Right atrium auricular region (tissue), 2 donors: ENCODE data around the gene EHHADH. TPM values are rescaled to one million over a fixed set of nuclear protein-coding genes. Genes with fewer than 3 reads are reported as not detected.

ENCODE experiments used
- DNase-seq: peaks from one replicate; pipeline ENCODE4 v3.0.0-alpha.2; 2019; ENCODE audit warnings: low spot score
- H3K27ac ChIP-seq, 2 donors: fragments of 200-600 bp; sonication (generic); 1 replicate in 1 of 2; 2 replicates in 1 of 2; pipeline ENCODE4 v1.5.1; 2016 to 2019
- H3K27me3 ChIP-seq, 2 donors: fragments of 200-600 bp; sonication (generic); one replicate each; pipeline versions ENCODE4 v1.5.1 to v1.6.0; 2017 to 2019
- H3K36me3 ChIP-seq: fragments of 200-600 bp; sonication (generic); one replicate; pipeline ENCODE4 v1.5.1; 2016
- H3K4me1 ChIP-seq, 2 donors: fragments of 200-600 bp; sonication (generic); one replicate each; pipeline versions ENCODE4 v1.5.1 to v1.6.0; 2017 to 2019
- H3K4me3 ChIP-seq, 2 donors: fragments of 200-600 bp; sonication (generic); 1 replicate in 1 of 2; 2 replicates in 1 of 2; pipeline ENCODE4 v1.5.1; 2017 to 2019; ENCODE audit warnings: mild to moderate bottlenecking in 1 of 2, moderate library complexity in 1 of 2
- H3K9me3 ChIP-seq, 2 donors: fragments of 200-600 bp; sonication (generic); one replicate each; pipeline ENCODE4 v1.5.1; 2019
- total RNA-seq, 2 donors: library from RNA; depleted of rRNA; stranded (reverse); fragments of >200 nt; gene quantifications; one replicate each; pipeline ENCODE4 v1.1.0, GENCODE V29; 2016
- TF ChIP-seq, protein P1 (sequence below), 2 donors: fragments of 200-600 bp; sonication (generic); IDR thresholded peaks; one replicate each; pipeline ENCODE4 v1.5.1; 2019; ENCODE audit warnings: antibody characterized with exemption in 2 of 2

Gene EHHADH
- total RNA-seq, 2 donors from 2014 or later: 3.6 to 24.3 TPM

DNA sequence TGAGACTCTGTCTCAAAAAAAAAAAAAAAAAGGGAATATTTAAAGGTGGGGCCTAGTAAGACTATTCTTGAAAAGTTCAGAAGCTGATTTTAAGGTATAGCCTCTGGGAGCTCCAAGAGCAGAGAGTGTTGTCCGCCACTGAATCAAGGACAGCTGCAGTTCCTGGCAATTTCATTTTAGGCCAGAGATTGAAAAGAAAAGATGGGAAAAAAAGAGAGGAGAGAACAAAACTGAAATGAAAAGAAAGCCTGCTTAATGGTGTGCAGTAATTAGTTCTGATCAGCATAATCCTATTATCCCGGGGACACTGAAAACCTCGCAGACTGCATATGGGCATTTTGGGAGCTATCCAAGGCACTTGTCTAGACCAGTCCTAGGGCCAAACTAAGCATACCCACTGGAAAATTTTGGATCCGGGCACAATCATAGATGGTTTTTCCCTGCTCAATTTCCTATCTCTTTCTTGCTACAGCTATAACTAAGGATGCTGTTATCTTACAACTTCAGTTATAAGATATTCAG is 43.2 kb downstream of the EHHADH start:
- Histone ChIP-seq H3K36me3 (no peaks in the 10 kb centered on the region), H3K27ac (no peak overlapping the region), H3K9me3 (no peaks in the 10 kb centered on the region), H3K27me3 (no peaks in the 10 kb centered on the region), H3K4me3 (no peak overlapping the region), H3K4me1 (no peaks in the 10 kb centered on the region)
- TF ChIP-seq, protein P1, sequence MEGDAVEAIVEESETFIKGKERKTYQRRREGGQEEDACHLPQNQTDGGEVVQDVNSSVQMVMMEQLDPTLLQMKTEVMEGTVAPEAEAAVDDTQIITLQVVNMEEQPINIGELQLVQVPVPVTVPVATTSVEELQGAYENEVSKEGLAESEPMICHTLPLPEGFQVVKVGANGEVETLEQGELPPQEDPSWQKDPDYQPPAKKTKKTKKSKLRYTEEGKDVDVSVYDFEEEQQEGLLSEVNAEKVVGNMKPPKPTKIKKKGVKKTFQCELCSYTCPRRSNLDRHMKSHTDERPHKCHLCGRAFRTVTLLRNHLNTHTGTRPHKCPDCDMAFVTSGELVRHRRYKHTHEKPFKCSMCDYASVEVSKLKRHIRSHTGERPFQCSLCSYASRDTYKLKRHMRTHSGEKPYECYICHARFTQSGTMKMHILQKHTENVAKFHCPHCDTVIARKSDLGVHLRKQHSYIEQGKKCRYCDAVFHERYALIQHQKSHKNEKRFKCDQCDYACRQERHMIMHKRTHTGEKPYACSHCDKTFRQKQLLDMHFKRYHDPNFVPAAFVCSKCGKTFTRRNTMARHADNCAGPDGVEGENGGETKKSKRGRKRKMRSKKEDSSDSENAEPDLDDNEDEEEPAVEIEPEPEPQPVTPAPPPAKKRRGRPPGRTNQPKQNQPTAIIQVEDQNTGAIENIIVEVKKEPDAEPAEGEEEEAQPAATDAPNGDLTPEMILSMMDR (IDR thresholded peaks at IDR 0.05): no peak
- no peak for DNase-seq

DNA sequence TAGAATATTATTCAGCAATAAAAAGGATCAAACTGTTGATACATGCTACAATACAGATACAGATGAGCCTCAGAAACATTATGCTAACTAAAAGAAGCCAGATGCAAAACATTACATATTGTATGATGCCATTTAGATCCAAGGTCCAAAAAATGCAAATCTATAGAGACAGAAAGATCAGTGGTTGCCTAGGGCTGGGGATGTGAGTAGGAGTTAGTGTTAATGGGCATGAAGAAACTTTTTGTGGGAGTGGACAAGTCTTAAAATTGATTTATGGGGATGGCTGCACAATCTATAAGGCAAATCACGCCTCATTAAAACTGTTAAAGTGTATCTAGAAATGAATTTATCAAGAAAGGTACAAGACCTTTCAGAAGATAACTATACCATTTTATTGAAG is 45.0 kb downstream of the EHHADH start:
- Histone ChIP-seq H3K9me3 (no peaks in the 10 kb centered on the region), H3K27ac (no peak overlapping the region), H3K36me3 (no peaks in the 10 kb centered on the region), H3K4me3 (no peak overlapping the region), H3K4me1 (no peaks in the 10 kb centered on the region), H3K27me3 (no peaks in the 10 kb centered on the region)
- TF ChIP-seq, protein P1 (IDR thresholded peaks at IDR 0.05): no peak
- DNase-seq: no peak

DNA sequence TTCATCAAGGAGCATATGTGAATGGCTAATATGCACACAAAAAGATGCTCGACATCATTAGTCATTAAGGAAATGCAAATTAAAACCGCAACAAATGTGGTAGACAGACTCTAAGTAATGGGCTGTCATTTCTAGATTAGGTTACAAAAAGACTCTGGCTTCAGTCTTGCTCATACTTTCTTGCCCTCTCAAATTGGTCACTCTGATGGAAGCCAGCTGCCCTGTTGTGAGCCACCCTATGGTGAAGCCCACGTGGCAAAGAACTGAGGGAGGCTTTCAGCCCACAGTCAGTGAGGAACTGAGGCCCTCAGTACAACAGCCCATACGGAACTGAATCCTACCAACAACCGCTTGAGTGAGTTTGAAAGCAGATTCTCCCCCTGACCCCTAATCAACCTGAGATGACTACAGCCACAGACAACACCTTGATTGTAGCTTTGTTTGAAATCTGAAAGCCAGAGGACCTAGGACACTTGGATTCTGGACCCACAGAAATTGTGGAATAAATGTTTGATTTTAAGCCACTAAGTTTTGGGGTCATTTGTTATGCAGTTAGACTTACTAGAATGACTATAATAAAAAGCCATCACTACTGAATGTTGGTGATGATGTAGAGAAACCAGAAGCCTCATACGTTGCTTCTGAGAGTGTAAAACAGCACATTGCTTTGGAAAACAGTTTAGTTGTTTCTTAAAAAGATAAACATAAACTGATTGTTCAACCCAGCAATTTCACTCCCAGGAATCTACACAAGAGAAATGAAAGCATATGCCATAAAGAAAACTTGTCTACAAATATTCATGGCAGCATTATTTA is 45.7 kb downstream of the EHHADH start:
- Histone ChIP-seq H3K4me1 (no peaks in the 10 kb centered on the region), H3K27me3 (no peaks in the 10 kb centered on the region), H3K27ac (no peak overlapping the region), H3K36me3 (no peaks in the 10 kb centered on the region), H3K9me3 (no peaks in the 10 kb centered on the region), H3K4me3 (no peak overlapping the region)
- DNase-seq: no peak
- TF ChIP-seq, protein P1 (IDR thresholded peaks at IDR 0.05): no peak

DNA sequence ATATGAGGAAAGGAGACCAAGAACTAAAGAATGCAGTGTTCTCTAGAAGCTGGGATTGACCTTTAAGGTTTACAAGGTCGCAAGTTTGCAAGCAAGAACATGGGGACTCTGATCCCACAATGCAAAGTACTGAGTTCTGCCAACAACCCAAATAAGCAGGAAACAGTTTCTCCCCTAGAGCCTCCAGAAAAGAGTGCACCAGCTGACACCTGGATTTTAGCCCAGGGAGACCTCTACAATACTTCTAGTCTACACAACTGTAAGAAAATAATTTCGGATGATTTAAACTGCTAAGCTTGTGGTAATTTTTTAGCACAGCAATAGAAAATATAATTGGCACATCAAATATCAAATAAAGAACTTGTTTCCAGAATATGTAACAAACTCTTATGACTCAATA is 46.4 kb downstream of the EHHADH start:
- Histone ChIP-seq H3K4me3 (no peak overlapping the region), H3K4me1 (no peaks in the 10 kb centered on the region), H3K27me3 (no peaks in the 10 kb centered on the region), H3K27ac (no peak overlapping the region), H3K9me3 (no peaks in the 10 kb centered on the region), H3K36me3 (no peaks in the 10 kb centered on the region)
- TF ChIP-seq, protein P1 (IDR thresholded peaks at IDR 0.05): no peak
- DNase-seq: no peak

DNA sequence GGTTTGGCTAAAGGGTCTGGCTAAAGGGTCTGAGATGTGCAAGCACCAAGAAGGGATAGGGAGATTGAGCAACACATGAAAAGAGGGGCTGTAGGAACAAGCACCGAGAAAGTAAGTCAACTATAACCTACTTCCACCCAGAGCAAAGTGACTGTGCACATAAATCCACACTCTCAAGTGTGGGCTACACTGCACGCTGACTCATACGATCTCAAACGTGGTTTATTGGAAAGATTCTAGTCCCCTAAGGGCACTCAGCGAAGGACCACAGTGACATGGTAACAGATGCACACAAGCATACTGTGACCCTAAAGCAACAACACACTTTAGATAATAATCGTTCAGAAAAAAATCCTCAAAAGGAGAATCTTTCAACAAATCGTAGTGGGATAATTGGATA is 48.0 kb downstream of the EHHADH start:
- H3K4me3 ChIP-seq: no peak overlapping the region
- H3K27me3 ChIP-seq: no peaks in the 10 kb centered on the region
- no peaks in the 10 kb centered on the region for H3K4me1 ChIP-seq
- no peaks in the 10 kb centered on the region for H3K9me3 ChIP-seq
- TF ChIP-seq, protein P1 (IDR thresholded peaks at IDR 0.05): no peak
- H3K36me3 ChIP-seq: no peaks in the 10 kb centered on the region
- no peak overlapping the region for H3K27ac ChIP-seq
- DNase-seq: no peak
